H9 (cell line): ENCODE measurements around the gene TTYH1. TPM values are rescaled to one million over a fixed set of nuclear protein-coding genes. Genes with fewer than 3 reads are reported as not detected.

Experiments used
- DNase-seq: peaks from one replicate; pipeline ENCODE4 v3.0.0-alpha.2; 2017
- H2AFZ ChIP-seq: one replicate; pipeline ENCODE4 v1.6.1; 2013; ENCODE audit warnings: mild to moderate bottlenecking, low read length, control low read depth, moderate library complexity
- H2AK5ac ChIP-seq: 2 replicates; pipeline ENCODE4 v1.6.1; 2013; ENCODE audit warnings: low read length, control low read depth, mixed read lengths; ENCODE audit not compliant: insufficient read length
- H2BK120ac ChIP-seq: one replicate; pipeline ENCODE4 v1.6.1; 2013; ENCODE audit warnings: low read depth, mild to moderate bottlenecking, low read length, control low read depth, inconsistent platforms; ENCODE audit not compliant: poor library complexity, severe bottlenecking
- H2BK12ac ChIP-seq: 2 replicates; pipeline ENCODE4 v1.6.1; 2013; ENCODE audit warnings: low read length, control low read depth, mixed read lengths, low read depth; ENCODE audit not compliant: insufficient read length
- H2BK15ac ChIP-seq: 2 replicates; pipeline ENCODE4 v1.6.1; 2013; ENCODE audit warnings: low read depth, low read length, control low read depth
- H2BK20ac ChIP-seq: one replicate; pipeline ENCODE4 v1.6.1; 2013; ENCODE audit warnings: low read depth, mild to moderate bottlenecking, low read length, control low read depth, inconsistent platforms; ENCODE audit not compliant: poor library complexity, severe bottlenecking
- H2BK5ac ChIP-seq: 2 replicates; pipeline ENCODE4 v1.6.1; 2013; ENCODE audit warnings: low read length, control low read depth, mixed read lengths; ENCODE audit not compliant: insufficient read length
- H3K14ac ChIP-seq: 2 replicates; pipeline ENCODE4 v1.6.1; 2013; ENCODE audit warnings: low read length, control low read depth; ENCODE audit not compliant: insufficient read depth
- H3K18ac ChIP-seq: 2 replicates; pipeline ENCODE4 v1.6.1; 2013; ENCODE audit warnings: low read depth, mild to moderate bottlenecking, mixed read lengths, low read length, control low read depth; ENCODE audit not compliant: insufficient read length
- H3K23ac ChIP-seq: 2 replicates; pipeline ENCODE4 v1.6.1; 2013; ENCODE audit warnings: low read length, control low read depth, mixed read lengths, low read depth; ENCODE audit not compliant: insufficient read length
- H3K23me2 ChIP-seq: 2 replicates; pipeline ENCODE4 v1.6.1; 2013; ENCODE audit warnings: low read depth, mild to moderate bottlenecking, mixed read lengths, low read length, control low read depth; ENCODE audit not compliant: insufficient read length, poor library complexity, severe bottlenecking
- H3K27ac ChIP-seq: 2 replicates; pipeline ENCODE4 v1.5.1; 2013; ENCODE audit warnings: low read length, control low read depth, mixed read lengths, low read depth; ENCODE audit not compliant: insufficient read length
- H3K27me3 ChIP-seq: 2 replicates; pipeline ENCODE4 v1.6.1; 2013; ENCODE audit warnings: low read length, control low read depth, inconsistent platforms; ENCODE audit not compliant: insufficient read depth
- H3K4ac ChIP-seq: 2 replicates; pipeline ENCODE4 v1.6.1; 2013; ENCODE audit warnings: low read depth, mild to moderate bottlenecking, control low read depth, inconsistent platforms, low read length, moderate library complexity
- H3K4me1 ChIP-seq: 2 replicates; pipeline ENCODE4 v1.6.1; 2013; ENCODE audit warnings: low read length, control low read depth, inconsistent platforms; ENCODE audit not compliant: insufficient read depth
- H3K4me2 ChIP-seq: 2 replicates; pipeline ENCODE4 v1.6.1; 2013; ENCODE audit warnings: low read length, control low read depth, mixed read lengths; ENCODE audit not compliant: insufficient read length, insufficient read depth
- H3K56ac ChIP-seq: 2 replicates; pipeline ENCODE4 v1.6.1; 2013; ENCODE audit warnings: low read depth, mild to moderate bottlenecking, mixed read lengths, low read length, control low read depth; ENCODE audit not compliant: insufficient read length
- H3K79me1 ChIP-seq: 2 replicates; pipeline ENCODE4 v1.6.1; 2013; ENCODE audit warnings: low read depth, mild to moderate bottlenecking, moderate library complexity, low read length, control low read depth, inconsistent platforms; ENCODE audit not compliant: insufficient read depth, poor library complexity, severe bottlenecking
- H3K79me2 ChIP-seq: 2 replicates; pipeline ENCODE4 v1.6.1; 2013; ENCODE audit warnings: low read length, control low read depth, inconsistent platforms; ENCODE audit not compliant: insufficient read depth
- H3K9ac ChIP-seq: 2 replicates; pipeline ENCODE4 v1.6.1; 2013; ENCODE audit warnings: low read length, control low read depth, mixed read lengths; ENCODE audit not compliant: insufficient read length; ENCODE audit errors: extremely low read depth
- H3K9me3 ChIP-seq: one replicate; pipeline ENCODE4 v1.6.1; 2013; ENCODE audit warnings: low read depth, low read length, inconsistent platforms; ENCODE audit not compliant: control insufficient read depth
- H3T11ph ChIP-seq: one replicate; pipeline ENCODE4 v1.6.1; 2013; ENCODE audit warnings: mild to moderate bottlenecking, low read length, control low read depth, inconsistent platforms
- H4K20me1 ChIP-seq: one replicate; pipeline ENCODE4 v1.6.1; 2013; ENCODE audit not compliant: control insufficient read depth, insufficient read length, insufficient read depth
- H4K5ac ChIP-seq: 2 replicates; pipeline ENCODE4 v1.6.1; 2013; ENCODE audit warnings: low read depth, mild to moderate bottlenecking, mixed read lengths, low read length, control low read depth; ENCODE audit not compliant: insufficient read length
- H4K8ac ChIP-seq: replicated peaks from 2 replicates; pipeline ENCODE4 v1.6.1; 2013; ENCODE audit warnings: low read length, control low read depth, mixed read lengths, low read depth; ENCODE audit not compliant: insufficient read length
- H4K91ac ChIP-seq: 2 replicates; pipeline ENCODE4 v1.6.1; 2013; ENCODE audit warnings: low read depth, mild to moderate bottlenecking, moderate library complexity, mixed read lengths, low read length, control low read depth; ENCODE audit not compliant: insufficient read length
- H3K27ac Mint-ChIP-seq, 3 experiments: 2 replicates in 2 of 3; 3 replicates in 1 of 3; pipeline ENCODE4 v1.8.0; 2020 to 2021; ENCODE audit warnings: mixed read lengths in 3 of 3, mild to moderate bottlenecking in 1 of 3, moderate library complexity in 1 of 3
- H3K27me3 Mint-ChIP-seq: 2 replicates; pipeline ENCODE4 v1.8.0; 2021; ENCODE audit warnings: low read depth, mild to moderate bottlenecking, moderate library complexity, mixed read lengths
- H3K36me3 Mint-ChIP-seq, 3 experiments: 2 replicates in 2 of 3; 3 replicates in 1 of 3; pipeline ENCODE4 v1.8.0; 2020 to 2021; ENCODE audit warnings: low read depth in 3 of 3, mixed read lengths in 3 of 3; ENCODE audit not compliant: insufficient read depth in 1 of 3
- H3K4me1 Mint-ChIP-seq, 2 experiments: 2 replicates each; pipeline ENCODE4 v1.8.0; 2020; ENCODE audit warnings: mixed read lengths in 2 of 2
- H3K4me3 Mint-ChIP-seq, 2 experiments: 2 replicates in 1 of 2; 3 replicates in 1 of 2; pipeline ENCODE4 v1.8.0; 2020 to 2021; ENCODE audit warnings: mild to moderate bottlenecking in 2 of 2, mixed read lengths in 2 of 2, moderate library complexity in 1 of 2
- H3K9me3 Mint-ChIP-seq, 2 experiments: 2 replicates in 1 of 2; 3 replicates in 1 of 2; pipeline ENCODE4 v1.8.0; 2020; ENCODE audit warnings: mild to moderate bottlenecking in 2 of 2, mixed read lengths in 2 of 2, moderate library complexity in 1 of 2
- WGBS: extraction: QIAGEN DNeasy Blood & Tissue Kit; methylation state at CpG from one replicate; pipeline ENCODE4 v1.1.7; 2013; ENCODE audit warnings: missing lambda C conversion rate, low lambda C conversion rate, mixed read lengths; ENCODE audit not compliant: insufficient read length; ENCODE audit errors: extremely low coverage; 5-methylcytosine and 5-hydroxymethylcytosine counted together
- total RNA-seq: library from RNA; stranded (reverse); gene quantifications from 2 replicates; pipeline ENCODE4 v1.2.1, GENCODE V29; 2021
- TF ChIP-seq, protein P1 (sequence below): fragments of 200-600 bp; sonication (generic); conservative IDR thresholded peaks from 3 replicates; pipeline ENCODE4 v1.8.0; 2021; ENCODE audit warnings: antibody characterized with exemption, mild to moderate bottlenecking

TTYH1 gene
- total RNA-seq, 1 experiment from 2014 or later: 47.1 TPM

- WGBS: no CpG with 5 or more reads among the region's 5 CpGs
- Mint-ChIP-seq H3K4me3 (no peak overlapping the region), H3K9me3 (peaks cover 28 to 76% of the 10 kb centered on the region in 2 experiments), H3K27ac (no peak overlapping the region), H3K36me3 (peaks cover 0 to 5% (median 0%) of the 10 kb centered on the region in 3 experiments; a peak in 2 of 7 replicates), H3K27me3 (peaks cover 7% of the 10 kb centered on the region), H3K4me1 (peaks cover 0 to 5% of the 10 kb centered on the region in 2 experiments; a peak in 2 of 4 replicates)
- no peaks in the 10 kb centered on the region for H4K20me1 ChIP-seq
- H3K4ac ChIP-seq: no peak overlapping the region
- H2AK5ac ChIP-seq: no peak overlapping the region
- H2BK15ac ChIP-seq: no peak overlapping the region
- H4K8ac ChIP-seq: no peak overlapping the region
- H4K91ac ChIP-seq: no peak overlapping the region
- no peak overlapping the region for H2AFZ ChIP-seq
- no peak overlapping the region for H2BK120ac ChIP-seq
- H3K9me3 ChIP-seq: peaks cover 13% of the 10 kb centered on the region
- no peak overlapping the region for H4K5ac ChIP-seq
- H2BK5ac ChIP-seq: no peak overlapping the region
- H3K4me2 ChIP-seq: no peak overlapping the region
- no peaks in the 10 kb centered on the region for H3K79me1 ChIP-seq
- H3K9ac ChIP-seq: no peak overlapping the region
- H3K23me2 ChIP-seq: no peaks in the 10 kb centered on the region
- no peaks in the 10 kb centered on the region for H3K4me1 ChIP-seq
- TF ChIP-seq, protein P1, sequence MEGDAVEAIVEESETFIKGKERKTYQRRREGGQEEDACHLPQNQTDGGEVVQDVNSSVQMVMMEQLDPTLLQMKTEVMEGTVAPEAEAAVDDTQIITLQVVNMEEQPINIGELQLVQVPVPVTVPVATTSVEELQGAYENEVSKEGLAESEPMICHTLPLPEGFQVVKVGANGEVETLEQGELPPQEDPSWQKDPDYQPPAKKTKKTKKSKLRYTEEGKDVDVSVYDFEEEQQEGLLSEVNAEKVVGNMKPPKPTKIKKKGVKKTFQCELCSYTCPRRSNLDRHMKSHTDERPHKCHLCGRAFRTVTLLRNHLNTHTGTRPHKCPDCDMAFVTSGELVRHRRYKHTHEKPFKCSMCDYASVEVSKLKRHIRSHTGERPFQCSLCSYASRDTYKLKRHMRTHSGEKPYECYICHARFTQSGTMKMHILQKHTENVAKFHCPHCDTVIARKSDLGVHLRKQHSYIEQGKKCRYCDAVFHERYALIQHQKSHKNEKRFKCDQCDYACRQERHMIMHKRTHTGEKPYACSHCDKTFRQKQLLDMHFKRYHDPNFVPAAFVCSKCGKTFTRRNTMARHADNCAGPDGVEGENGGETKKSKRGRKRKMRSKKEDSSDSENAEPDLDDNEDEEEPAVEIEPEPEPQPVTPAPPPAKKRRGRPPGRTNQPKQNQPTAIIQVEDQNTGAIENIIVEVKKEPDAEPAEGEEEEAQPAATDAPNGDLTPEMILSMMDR: no peak
- no peak overlapping the region for H3K14ac ChIP-seq
- H2BK20ac ChIP-seq: no peak overlapping the region
- H3K27me3 ChIP-seq: no peaks in the 10 kb centered on the region
- no peak overlapping the region for H3K18ac ChIP-seq
- no peak overlapping the region for H3T11ph ChIP-seq
- DNase-seq: no peak
- H3K56ac ChIP-seq: no peak overlapping the region
- H2BK12ac ChIP-seq: no peak overlapping the region
- H3K79me2 ChIP-seq: no peaks in the 10 kb centered on the region
- no peak overlapping the region for H3K27ac ChIP-seq
- H3K23ac ChIP-seq: no peak overlapping the region
These were observed 70.6 kb downstream of the TTYH1 start for GRCh38 chr19:54485851-54486250.

Other genes starting within 250 kb of the TTYH1 start
- 12.2 and 12.7 TPM in 2 replicates for gene TMC4, start 242.3 kb upstream of the TTYH1 start, total RNA-seq
- gene MBOAT7, start 225.9 kb upstream of the TTYH1 start, total RNA-seq: 100 and 103 TPM in 2 replicates
- gene TSEN34, start 224.2 kb upstream of the TTYH1 start, total RNA-seq: 28.3 and 29.0 TPM in 2 replicates
- gene RPS9, start 214.6 kb upstream of the TTYH1 start, total RNA-seq: 1,674 and 1,679 TPM in 2 replicates
- not detected in 2 replicates for gene LILRB3, start 192.5 kb upstream of the TTYH1 start, total RNA-seq
- gene LILRA6, start 172.7 kb upstream of the TTYH1 start, total RNA-seq: not detected in 2 replicates
- gene LILRB5, start 158.2 kb upstream of the TTYH1 start, total RNA-seq: 0.09 TPM in 1 of 2 replicates, not detected in the other
- gene LILRB2, start 134.4 kb upstream of the TTYH1 start, total RNA-seq: not detected in 2 replicates
- gene LILRA5, start 102.3 kb upstream of the TTYH1 start, total RNA-seq: not detected in 2 replicates
- gene LILRA4, start 76.3 kb upstream of the TTYH1 start, total RNA-seq: not detected in 2 replicates
- gene LAIR1, start 50.5 kb upstream of the TTYH1 start, total RNA-seq: not detected in 2 replicates
- gene LENG8, start 33.7 kb downstream of the TTYH1 start, total RNA-seq: 133 and 148 TPM in 2 replicates
- 3.7 and 3.8 TPM in 2 replicates for gene LENG9, start 48.3 kb downstream of the TTYH1 start, total RNA-seq
- gene CDC42EP5, start 57.8 kb downstream of the TTYH1 start, total RNA-seq: 1.6 and 2.9 TPM in 2 replicates
- not detected in 2 replicates for gene LAIR2, start 87.4 kb downstream of the TTYH1 start, total RNA-seq
- not detected in 2 replicates for gene LILRA2, start 158.3 kb downstream of the TTYH1 start, total RNA-seq
- not detected in 2 replicates for gene LILRA1, start 178.2 kb downstream of the TTYH1 start, total RNA-seq
- gene LILRB1, start 215.0 kb downstream of the TTYH1 start, total RNA-seq: not detected in 2 replicates
- not detected in 2 replicates for gene LILRB4, start 247.5 kb downstream of the TTYH1 start, total RNA-seq